Liver (tissue), 3 donors: ENCODE measurements around the gene LGR5.

ENCODE experiments used
- ATF3 ChIP-seq: IDR thresholded peaks from 2 replicates; pipeline ENCODE4 v1.6.1; 2016; ENCODE audit warnings: antibody characterized with exemption
- CTCF ChIP-seq: fragments of 150-350 bp; IDR thresholded peaks from 2 replicates; pipeline ENCODE4 v1.5.1; 2017; ENCODE audit warnings: improper control_type of control experiment, low read depth, low read length; ENCODE audit not compliant: missing input control
- EGR1 ChIP-seq, 2 donors: IDR thresholded peaks; 2 replicates each; pipeline ENCODE4 v1.6.1; 2016 to 2018; ENCODE audit warnings: antibody characterized with exemption in 2 of 2, low read depth in 2 of 2
- RAD21 ChIP-seq, 2 donors: IDR thresholded peaks; 2 replicates each; pipeline ENCODE4 v1.6.1; 2016; ENCODE audit warnings: antibody characterized with exemption in 2 of 2, mild to moderate bottlenecking in 2 of 2
- TAF1 ChIP-seq: conservative IDR thresholded peaks from 2 replicates; pipeline ENCODE4 v1.6.1; 2016; ENCODE audit warnings: antibody characterized with exemption, mild to moderate bottlenecking
- TF ChIP-seq, protein P1 (sequence below): IDR thresholded peaks from 2 replicates; pipeline ENCODE4 v1.6.1; 2016; ENCODE audit warnings: antibody characterized with exemption
- TF ChIP-seq, protein P2 (sequence below): IDR thresholded peaks from 2 replicates; pipeline ENCODE4 v1.6.1; 2016; ENCODE audit warnings: antibody characterized with exemption
- donor health status: healthy.
- donor health status: healthy.

- no peak for TF ChIP-seq CTCF
- TF ChIP-seq TAF1, result no peak
- TF ChIP-seq, protein P1, sequence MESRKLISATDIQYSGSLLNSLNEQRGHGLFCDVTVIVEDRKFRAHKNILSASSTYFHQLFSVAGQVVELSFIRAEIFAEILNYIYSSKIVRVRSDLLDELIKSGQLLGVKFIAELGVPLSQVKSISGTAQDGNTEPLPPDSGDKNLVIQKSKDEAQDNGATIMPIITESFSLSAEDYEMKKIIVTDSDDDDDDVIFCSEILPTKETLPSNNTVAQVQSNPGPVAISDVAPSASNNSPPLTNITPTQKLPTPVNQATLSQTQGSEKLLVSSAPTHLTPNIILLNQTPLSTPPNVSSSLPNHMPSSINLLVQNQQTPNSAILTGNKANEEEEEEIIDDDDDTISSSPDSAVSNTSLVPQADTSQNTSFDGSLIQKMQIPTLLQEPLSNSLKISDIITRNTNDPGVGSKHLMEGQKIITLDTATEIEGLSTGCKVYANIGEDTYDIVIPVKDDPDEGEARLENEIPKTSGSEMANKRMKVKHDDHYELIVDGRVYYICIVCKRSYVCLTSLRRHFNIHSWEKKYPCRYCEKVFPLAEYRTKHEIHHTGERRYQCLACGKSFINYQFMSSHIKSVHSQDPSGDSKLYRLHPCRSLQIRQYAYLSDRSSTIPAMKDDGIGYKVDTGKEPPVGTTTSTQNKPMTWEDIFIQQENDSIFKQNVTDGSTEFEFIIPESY, result no peak
- TF ChIP-seq EGR1 (IDR thresholded peaks at IDR 0.05; ENCODE audit: low read depth in 2 of 2), result no peak
- no peak for TF ChIP-seq ATF3
- no peak for TF ChIP-seq RAD21 (IDR thresholded peaks at IDR 0.05)
- TF ChIP-seq, protein P2, sequence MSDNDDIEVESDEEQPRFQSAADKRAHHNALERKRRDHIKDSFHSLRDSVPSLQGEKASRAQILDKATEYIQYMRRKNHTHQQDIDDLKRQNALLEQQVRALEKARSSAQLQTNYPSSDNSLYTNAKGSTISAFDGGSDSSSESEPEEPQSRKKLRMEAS, result no peak
These were observed 311 bp upstream of the LGR5 start for GRCh38 chr12:71439362-71439612.
